IMR-90 (cell line): Measurements from ENCODE around the gene FITM1. TPM values are rescaled to one million over a fixed set of nuclear protein-coding genes. Genes with fewer than 3 reads are reported as not detected.
A peak's percentile ranks its signal among the peaks of the same experiment; 100 is the strongest.

Experiments used
- ATAC-seq: fragments of 200-7000 bp; cut with Tn5 transposase; 2 replicates; pipeline ENCODE4 v1.9.1; 2020; ENCODE audit warnings: low read depth, mild to moderate bottlenecking, moderate library complexity
- BruUV-seq: library from RNA; stranded (reverse); fragments of 400-500 nt; replicated peaks from 2 replicates; lab custom pipeline; 2021; lab: Mats Ljungman, UMichigan
- CTCF ChIA-PET: fragments of 300-600 bp; formaldehyde crosslinking; extraction: SDS; loops from one replicate; lab custom pipeline; 2021; ENCODE audit warnings: antibody characterized with exemption; lab: Yijun Ruan, JAX
- POLR2A ChIA-PET: fragments of 300-600 bp; sonication (Branson Sonifier 250); formaldehyde crosslinking; loops from one replicate; lab custom pipeline; 2022; ENCODE audit warnings: antibody characterized with exemption; ENCODE audit not compliant: unreplicated experiment; lab: Charles Lee
- DNase-seq: peaks from one replicate; pipeline ENCODE4 v3.0.0; 2013
- H2AFZ ChIP-seq: replicated peaks from 2 replicates; pipeline ENCODE3; 2013; ENCODE audit warnings: low read length, mild to moderate bottlenecking; ENCODE audit not compliant: poor library complexity
- H2AK5ac ChIP-seq: 2 replicates; pipeline ENCODE4 v1.6.1; 2013; ENCODE audit warnings: low read depth, low read length, inconsistent platforms
- H2AK9ac ChIP-seq: replicated peaks from 2 replicates; pipeline ENCODE3; 2013; ENCODE audit warnings: mild to moderate bottlenecking, low read depth, low read length, moderate library complexity; ENCODE audit not compliant: poor library complexity
- H2BK120ac ChIP-seq: 2 replicates; pipeline ENCODE4 v1.6.1; 2013; ENCODE audit warnings: low read depth, low read length, inconsistent platforms
- H2BK15ac ChIP-seq: 3 replicates; pipeline ENCODE4 v1.6.1; 2013; ENCODE audit warnings: low read depth, low read length, inconsistent platforms
- H2BK20ac ChIP-seq: 2 replicates; pipeline ENCODE4 v1.6.1; 2013; ENCODE audit warnings: low read depth, mild to moderate bottlenecking, inconsistent platforms, low read length, moderate library complexity
- H2BK5ac ChIP-seq: 2 replicates; pipeline ENCODE4 v1.6.1; 2013; ENCODE audit warnings: mild to moderate bottlenecking, low read depth, low read length, inconsistent platforms; ENCODE audit not compliant: poor library complexity, severe bottlenecking
- H3K14ac ChIP-seq: replicated peaks from 2 replicates; pipeline ENCODE4 v1.6.1; 2013; ENCODE audit warnings: low read depth, low read length, inconsistent platforms
- H3K18ac ChIP-seq: 2 replicates; pipeline ENCODE4 v1.6.1; 2013; ENCODE audit warnings: low read depth, low read length, control low read depth
- H3K23ac ChIP-seq: 2 replicates; pipeline ENCODE4 v1.6.1; 2013; ENCODE audit warnings: low read depth, low read length, inconsistent platforms
- H3K27ac ChIP-seq: 2 replicates; pipeline ENCODE4 v1.5.1; 2013; ENCODE audit warnings: mild to moderate bottlenecking, control low read depth, low read length; ENCODE audit not compliant: insufficient read depth
- H3K27me3 ChIP-seq: 2 replicates; pipeline ENCODE4 v1.6.1; 2013; ENCODE audit warnings: low read length; ENCODE audit not compliant: control insufficient read depth, insufficient read depth
- H3K36me3 ChIP-seq: 2 replicates; pipeline ENCODE4 v1.6.1; 2013; ENCODE audit warnings: low read length, mixed read lengths; ENCODE audit not compliant: control insufficient read depth, insufficient read depth
- H3K4ac ChIP-seq: 2 replicates; pipeline ENCODE4 v1.6.1; 2013; ENCODE audit warnings: low read depth, low read length, inconsistent platforms
- H3K4me1 ChIP-seq: 2 replicates; pipeline ENCODE4 v1.6.1; 2013; ENCODE audit warnings: low read length, mixed read lengths; ENCODE audit not compliant: control insufficient read depth, insufficient read depth
- H3K4me2 ChIP-seq: 2 replicates; pipeline ENCODE4 v1.6.1; 2013; ENCODE audit warnings: low read depth, mild to moderate bottlenecking, control low read depth, low read length, moderate library complexity
- H3K4me3 ChIP-seq: 2 replicates; pipeline ENCODE4 v1.5.1; 2013; ENCODE audit warnings: low read depth, mild to moderate bottlenecking, control low read depth, low read length, moderate library complexity; ENCODE audit not compliant: insufficient read depth
- H3K56ac ChIP-seq: 2 replicates; pipeline ENCODE4 v1.6.1; 2013; ENCODE audit warnings: low read length, inconsistent platforms; ENCODE audit not compliant: insufficient read depth; ENCODE audit errors: extremely low read depth
- H3K79me1 ChIP-seq, 2 experiments: 2 replicates each; pipeline ENCODE4 v1.6.1; 2013; ENCODE audit warnings: low read length in 2 of 2, inconsistent platforms in 1 of 2, low read depth in 1 of 2
- H3K9ac ChIP-seq: 2 replicates; pipeline ENCODE4 v1.6.1; 2013; ENCODE audit warnings: low read depth, low read length, control low read depth
- H3K9me1 ChIP-seq: 2 replicates; pipeline ENCODE4 v1.6.1; 2013; ENCODE audit warnings: low read length, inconsistent platforms; ENCODE audit not compliant: insufficient read depth
- H3K9me3 ChIP-seq: 2 replicates; pipeline ENCODE4 v1.6.1; 2013; ENCODE audit warnings: low read length; ENCODE audit not compliant: control insufficient read depth, insufficient read depth
- H4K20me1 ChIP-seq: 2 replicates; pipeline ENCODE4 v1.6.1; 2013; ENCODE audit warnings: low read length, inconsistent platforms; ENCODE audit not compliant: insufficient read depth
- H4K5ac ChIP-seq: 2 replicates; pipeline ENCODE4 v1.6.1; 2013; ENCODE audit warnings: mild to moderate bottlenecking, low read depth, low read length, control low read depth
- H4K8ac ChIP-seq, 2 experiments: 2 replicates each; pipeline ENCODE4 v1.6.1; 2013; ENCODE audit warnings: low read depth in 2 of 2, low read length in 2 of 2, control low read depth in 1 of 2, inconsistent platforms in 1 of 2
- H4K91ac ChIP-seq: 2 replicates; pipeline ENCODE4 v1.6.1; 2013; ENCODE audit warnings: low read depth, low read length, inconsistent platforms; ENCODE audit not compliant: insufficient read depth
- CHD1 ChIP-seq: IDR thresholded peaks from 2 replicates; pipeline ENCODE4 v1.6.1; 2012; ENCODE audit warnings: low read depth, low read length, improper control_type of control experiment
- POLR2A ChIP-seq: IDR thresholded peaks from 2 replicates; pipeline ENCODE4 v1.6.1; 2012; ENCODE audit warnings: mild to moderate bottlenecking, low read depth, low read length
- SMC3 ChIP-seq: fragments of 150-350 bp; IDR thresholded peaks from 2 replicates; pipeline ENCODE4 v1.6.1; 2016; ENCODE audit warnings: low read depth, mild to moderate bottlenecking, antibody characterized with exemption, low read length, moderate library complexity
- WGBS, 2 experiments: methylation state at CpG; one replicate each; pipeline versions ENCODE4 v1.1.5 to v1.1.7; 2013; ENCODE audit warnings: missing lambda C conversion rate in 2 of 2; ENCODE audit not compliant: insufficient read length in 1 of 2; ENCODE audit errors: extremely low coverage in 2 of 2; 5-methylcytosine and 5-hydroxymethylcytosine counted together
- dilution Hi-C: fragments of 300-500 bp; cut with HindIII; formaldehyde crosslinking; loops from one replicate; pipeline ENCODE4 v1.14.3; 2018; ENCODE audit warnings: low sequenced_read_pairs; ENCODE audit not compliant: unreplicated experiment
- in situ Hi-C: fragments of 300-500 bp; cut with MboI; formaldehyde crosslinking; loops from 3 replicates; pipeline ENCODE4 v1.14.3; 2019; ENCODE audit warnings: low sequenced_read_pairs, inconsistent platforms, mixed read lengths
- intact Hi-C: fragments of 100-400 bp; cut with micrococcal nuclease; formaldehyde crosslinking; loops from 2 replicates; pipeline ENCODE4 v1.10.0; 2022
- polyA plus RNA-seq, 3 experiments: library from polyadenylated mRNA; depleted of rRNA; stranded (reverse); fragments of >200 nt; gene quantifications; 2 replicates each; pipeline ENCODE4 v1.2.3, GENCODE V29; 2012; ENCODE audit warnings: low replicate concordance in 1 of 3
- total RNA-seq: library from RNA; depleted of rRNA; stranded (reverse); fragments of >200 nt; gene quantifications from 2 replicates; pipeline ENCODE4 v1.2.3, GENCODE V29; 2012
- TF ChIP-seq, protein P1 (sequence below): fragments of 150-350 bp; IDR thresholded peaks from 2 replicates; pipeline ENCODE4 v1.6.1; 2016; ENCODE audit warnings: low read depth, mild to moderate bottlenecking, low read length, moderate library complexity, borderline replicate concordance
- TF ChIP-seq, protein P2 (sequence below): conservative IDR thresholded peaks from 2 replicates; pipeline ENCODE4 v1.5.1; 2012; ENCODE audit warnings: mild to moderate bottlenecking, low read depth, low read length, improper control_type of control experiment
- TF ChIP-seq, protein P3 (sequence below): fragments of 150-350 bp; IDR thresholded peaks from 2 replicates; pipeline ENCODE4 v1.6.1; 2017; ENCODE audit warnings: mild to moderate bottlenecking, antibody characterized with exemption, low read length, low read depth

The FITM1 gene
- total and polyA plus RNA-seq, 2 of the 4 experiments (the other 2 are of a cell fraction) = not detected

DNA sequence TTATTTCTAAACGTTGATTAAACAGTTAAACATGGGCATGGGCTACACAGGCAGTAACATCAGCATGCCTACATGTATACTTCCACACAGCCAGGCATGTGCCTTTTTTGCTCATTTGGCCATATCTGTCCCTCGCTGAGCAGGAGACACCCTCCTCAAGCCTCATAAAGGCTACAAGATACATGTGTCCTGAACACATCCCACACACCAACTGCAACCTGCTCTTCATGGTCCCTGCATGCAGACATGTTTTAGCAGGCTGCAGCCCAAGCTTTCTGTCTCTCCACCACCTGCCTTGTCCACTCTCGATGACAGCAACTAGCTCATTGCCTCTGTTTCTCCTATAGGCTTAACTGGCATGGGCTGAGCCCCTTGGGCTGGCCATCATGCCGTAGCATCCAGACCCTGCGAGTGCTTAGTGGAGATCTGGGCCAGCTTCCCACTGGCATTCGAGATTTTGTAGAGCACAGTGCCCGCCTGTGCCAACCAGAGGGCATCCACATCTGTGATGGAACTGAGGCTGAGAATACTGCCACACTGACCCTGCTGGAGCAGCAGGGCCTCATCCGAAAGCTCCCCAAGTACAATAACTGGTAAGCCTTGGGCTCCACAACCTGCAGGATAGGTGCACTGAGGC is 33.8 kb upstream of the FITM1 start:
- Histone ChIP-seq H3K4ac (no peak overlapping the region; the same call in 1 of the 2 replicates), H2AFZ (no peak overlapping the region), H2AK5ac (peak overlapping the region; percentile 1; the same call in 1 of the 2 replicates), H3K56ac (no peak overlapping the region), H2AK9ac (no peak overlapping the region), H3K9ac (no peak overlapping the region), H2BK5ac (no peak overlapping the region), H4K20me1 (peaks cover 19% of the 10 kb centered on the region; the same call in 1 of the 2 replicates), H2BK15ac (no peak overlapping the region), H2BK20ac (no peak overlapping the region), H3K27ac (no peak overlapping the region), H4K5ac (no peak overlapping the region), H3K27me3 (no peaks in the 10 kb centered on the region), H3K4me2 (no peak overlapping the region), H4K91ac (no peak overlapping the region), H3K18ac (no peak overlapping the region), H3K4me3 (no peak overlapping the region), H2BK120ac (no peak overlapping the region), H3K14ac (no peak overlapping the region), H3K79me1 (peaks cover 16 to 41% of the 10 kb centered on the region in 2 experiments), H4K8ac (no peak overlapping the region), H3K36me3 (peaks cover 27% of the 10 kb centered on the region), H3K23ac (no peak overlapping the region), H3K9me1 (peaks cover 16% of the 10 kb centered on the region), H3K9me3 (no peaks in the 10 kb centered on the region), H3K4me1 (peaks cover 8% of the 10 kb centered on the region)
- POLR2A ChIA-PET = no interaction called here
- in situ Hi-C loops = loop anchor here (10.0 kb wide), 1 partner anchor 122 kb away; no protein-coding TSS in a partner anchor
- no TSS peak for BruUV-seq
- CTCF ChIA-PET = interaction anchor here (0.6 to 1.0 kb wide), 2 partner anchors 12 kb away, joined by 4 to 9 read pairs; no protein-coding TSS in a partner anchor
- no peak for ATAC-seq
- dilution Hi-C loops = no loop called here
- TF ChIP-seq, protein P1, sequence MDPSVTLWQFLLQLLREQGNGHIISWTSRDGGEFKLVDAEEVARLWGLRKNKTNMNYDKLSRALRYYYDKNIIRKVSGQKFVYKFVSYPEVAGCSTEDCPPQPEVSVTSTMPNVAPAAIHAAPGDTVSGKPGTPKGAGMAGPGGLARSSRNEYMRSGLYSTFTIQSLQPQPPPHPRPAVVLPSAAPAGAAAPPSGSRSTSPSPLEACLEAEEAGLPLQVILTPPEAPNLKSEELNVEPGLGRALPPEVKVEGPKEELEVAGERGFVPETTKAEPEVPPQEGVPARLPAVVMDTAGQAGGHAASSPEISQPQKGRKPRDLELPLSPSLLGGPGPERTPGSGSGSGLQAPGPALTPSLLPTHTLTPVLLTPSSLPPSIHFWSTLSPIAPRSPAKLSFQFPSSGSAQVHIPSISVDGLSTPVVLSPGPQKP = no peak
- TF ChIP-seq, protein P2, sequence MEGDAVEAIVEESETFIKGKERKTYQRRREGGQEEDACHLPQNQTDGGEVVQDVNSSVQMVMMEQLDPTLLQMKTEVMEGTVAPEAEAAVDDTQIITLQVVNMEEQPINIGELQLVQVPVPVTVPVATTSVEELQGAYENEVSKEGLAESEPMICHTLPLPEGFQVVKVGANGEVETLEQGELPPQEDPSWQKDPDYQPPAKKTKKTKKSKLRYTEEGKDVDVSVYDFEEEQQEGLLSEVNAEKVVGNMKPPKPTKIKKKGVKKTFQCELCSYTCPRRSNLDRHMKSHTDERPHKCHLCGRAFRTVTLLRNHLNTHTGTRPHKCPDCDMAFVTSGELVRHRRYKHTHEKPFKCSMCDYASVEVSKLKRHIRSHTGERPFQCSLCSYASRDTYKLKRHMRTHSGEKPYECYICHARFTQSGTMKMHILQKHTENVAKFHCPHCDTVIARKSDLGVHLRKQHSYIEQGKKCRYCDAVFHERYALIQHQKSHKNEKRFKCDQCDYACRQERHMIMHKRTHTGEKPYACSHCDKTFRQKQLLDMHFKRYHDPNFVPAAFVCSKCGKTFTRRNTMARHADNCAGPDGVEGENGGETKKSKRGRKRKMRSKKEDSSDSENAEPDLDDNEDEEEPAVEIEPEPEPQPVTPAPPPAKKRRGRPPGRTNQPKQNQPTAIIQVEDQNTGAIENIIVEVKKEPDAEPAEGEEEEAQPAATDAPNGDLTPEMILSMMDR = no peak
- TF ChIP-seq, protein P3, sequence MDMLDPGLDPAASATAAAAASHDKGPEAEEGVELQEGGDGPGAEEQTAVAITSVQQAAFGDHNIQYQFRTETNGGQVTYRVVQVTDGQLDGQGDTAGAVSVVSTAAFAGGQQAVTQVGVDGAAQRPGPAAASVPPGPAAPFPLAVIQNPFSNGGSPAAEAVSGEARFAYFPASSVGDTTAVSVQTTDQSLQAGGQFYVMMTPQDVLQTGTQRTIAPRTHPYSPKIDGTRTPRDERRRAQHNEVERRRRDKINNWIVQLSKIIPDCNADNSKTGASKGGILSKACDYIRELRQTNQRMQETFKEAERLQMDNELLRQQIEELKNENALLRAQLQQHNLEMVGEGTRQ = no peak
- TF ChIP-seq CHD1 = no peak
- TF ChIP-seq POLR2A = no peak
- no peak for TF ChIP-seq SMC3
- 95% methylated on average over 6 of the region's 8 CpGs; no CpG with 5 or more reads in 1 of the 2 experiments for WGBS, 2 experiments
- intact Hi-C loops = no loop called here
- no peak for DNase-seq
